ENCODE results near the gene PDLIM7.
"Not testable (repeated sequence)": the region's sequence is repeated elsewhere in the genome, so short reads cannot be mapped to it uniquely, and the experiment has no call there.

Gene PDLIM7

GRCh38 chr5:177497292-177498012 is at the start of gene PDLIM7:
Gene PDLIM7 (minus strand): TSS chr5:177497604. CDS start chr5:177496512, 1,092 bp downstream.
- Histone ChIP-seq H3K9me3 (ENCODE audit: control insufficient read depth, insufficient read depth, low read length) (no peaks in the 10 kb centered on the region), H3K4me3 (ENCODE audit: low read depth, low read length) (peak within 1 kb of the TSS; percentile 70), H3K36me3 (ENCODE audit: control insufficient read depth, insufficient read depth, low read length) (peaks cover 4% of the 10 kb centered on the region), H3K9ac (ENCODE audit: low read depth, low read length) (peak within 1 kb of the TSS; percentile 91), H3K27me3 (ENCODE audit: control insufficient read depth, insufficient read depth, low read length) (peaks cover 12% of the 10 kb centered on the region), H3K4me1 (ENCODE audit: control insufficient read depth, insufficient read depth, low read length) (peaks cover 24% of the 10 kb centered on the region)

GRCh38 chr5:177546258-177546741 is 48.9 kb upstream of the PDLIM7 start:
- no peaks in the 10 kb centered on the region for H3K36me3 ChIP-seq (ENCODE audit: control insufficient read depth, insufficient read depth, low read length)
- H3K9ac ChIP-seq (ENCODE audit: low read depth, low read length) = no peak overlapping the region
- no peak overlapping the region for H3K4me3 ChIP-seq (ENCODE audit: low read depth, low read length)
- H3K9me3 ChIP-seq (ENCODE audit: control insufficient read depth, insufficient read depth, low read length) = no peaks in the 10 kb centered on the region
- H3K27me3 ChIP-seq (ENCODE audit: control insufficient read depth, insufficient read depth, low read length) = no peaks in the 10 kb centered on the region
- H3K4me1 ChIP-seq (ENCODE audit: control insufficient read depth, insufficient read depth, low read length) = no peaks in the 10 kb centered on the region

- Histone ChIP-seq H3K9me3 (ENCODE audit: control insufficient read depth, insufficient read depth, low read length) (no peaks in the 10 kb centered on the region), H3K4me1 (ENCODE audit: control insufficient read depth, insufficient read depth, low read length) (no peaks in the 10 kb centered on the region), H3K4me3 (ENCODE audit: low read depth, low read length) (no peak overlapping the region), H3K36me3 (ENCODE audit: control insufficient read depth, insufficient read depth, low read length) (no peaks in the 10 kb centered on the region), H3K27me3 (ENCODE audit: control insufficient read depth, insufficient read depth, low read length) (no peaks in the 10 kb centered on the region), H3K9ac (ENCODE audit: low read depth, low read length) (no peak overlapping the region)
Observed at GRCh38 chr5:177545487-177546257, 48.3 kb upstream of the PDLIM7 start.

- no peaks in the 10 kb centered on the region for H3K27me3 ChIP-seq (ENCODE audit: control insufficient read depth, insufficient read depth, low read length)
- no peaks in the 10 kb centered on the region for H3K9me3 ChIP-seq (ENCODE audit: control insufficient read depth, insufficient read depth, low read length)
- H3K4me1 ChIP-seq (ENCODE audit: control insufficient read depth, insufficient read depth, low read length) = no peaks in the 10 kb centered on the region
- H3K4me3 ChIP-seq (ENCODE audit: low read depth, low read length) = no peak overlapping the region
- H3K36me3 ChIP-seq (ENCODE audit: control insufficient read depth, insufficient read depth, low read length) = peaks cover 9% of the 10 kb centered on the region
- H3K9ac ChIP-seq (ENCODE audit: low read depth, low read length) = no peak overlapping the region
Observed at GRCh38 chr5:177542816-177543465, 45.5 kb upstream of the PDLIM7 start.

- Histone ChIP-seq H3K27me3 (ENCODE audit: control insufficient read depth, insufficient read depth, low read length) (no peaks in the 10 kb centered on the region), H3K4me1 (ENCODE audit: control insufficient read depth, insufficient read depth, low read length) (no peaks in the 10 kb centered on the region), H3K9me3 (ENCODE audit: control insufficient read depth, insufficient read depth, low read length) (no peaks in the 10 kb centered on the region), H3K9ac (ENCODE audit: low read depth, low read length) (no peak overlapping the region), H3K4me3 (ENCODE audit: low read depth, low read length) (no peak overlapping the region), H3K36me3 (ENCODE audit: control insufficient read depth, insufficient read depth, low read length) (peaks cover 22% of the 10 kb centered on the region)
Observed at GRCh38 chr5:177540438-177540837, 43.0 kb upstream of the PDLIM7 start.

GRCh38 chr5:177539411-177539810 is 42.0 kb upstream of the PDLIM7 start:
- Histone ChIP-seq H3K9ac (ENCODE audit: low read depth, low read length) (no peak overlapping the region), H3K9me3 (ENCODE audit: control insufficient read depth, insufficient read depth, low read length) (no peaks in the 10 kb centered on the region), H3K4me3 (ENCODE audit: low read depth, low read length) (no peak overlapping the region), H3K27me3 (ENCODE audit: control insufficient read depth, insufficient read depth, low read length) (no peaks in the 10 kb centered on the region), H3K36me3 (ENCODE audit: control insufficient read depth, insufficient read depth, low read length) (peaks cover 25% of the 10 kb centered on the region), H3K4me1 (ENCODE audit: control insufficient read depth, insufficient read depth, low read length) (no peaks in the 10 kb centered on the region)

- Histone ChIP-seq H3K9me3 (ENCODE audit: control insufficient read depth, insufficient read depth, low read length) (no peaks in the 10 kb centered on the region), H3K9ac (ENCODE audit: low read depth, low read length) (no peak overlapping the region), H3K4me1 (ENCODE audit: control insufficient read depth, insufficient read depth, low read length) (no peaks in the 10 kb centered on the region), H3K36me3 (ENCODE audit: control insufficient read depth, insufficient read depth, low read length) (peaks cover 27% of the 10 kb centered on the region), H3K27me3 (ENCODE audit: control insufficient read depth, insufficient read depth, low read length) (no peaks in the 10 kb centered on the region), H3K4me3 (ENCODE audit: low read depth, low read length) (no peak overlapping the region)
Observed at GRCh38 chr5:177538876-177539275, 41.5 kb upstream of the PDLIM7 start.

- Histone ChIP-seq H3K9ac (ENCODE audit: low read depth, low read length) (no peak overlapping the region), H3K27me3 (ENCODE audit: control insufficient read depth, insufficient read depth, low read length) (no peaks in the 10 kb centered on the region), H3K36me3 (ENCODE audit: control insufficient read depth, insufficient read depth, low read length) (peaks cover 31% of the 10 kb centered on the region), H3K4me3 (ENCODE audit: low read depth, low read length) (no peak overlapping the region), H3K9me3 (ENCODE audit: control insufficient read depth, insufficient read depth, low read length) (no peaks in the 10 kb centered on the region), H3K4me1 (ENCODE audit: control insufficient read depth, insufficient read depth, low read length) (no peaks in the 10 kb centered on the region)
Observed at GRCh38 chr5:177537389-177538361, 40.3 kb upstream of the PDLIM7 start.

- Histone ChIP-seq H3K9me3 (ENCODE audit: control insufficient read depth, insufficient read depth, low read length) (no peaks in the 10 kb centered on the region), H3K4me3 (ENCODE audit: low read depth, low read length) (no peak overlapping the region), H3K27me3 (ENCODE audit: control insufficient read depth, insufficient read depth, low read length) (no peaks in the 10 kb centered on the region), H3K36me3 (ENCODE audit: control insufficient read depth, insufficient read depth, low read length) (peaks cover 43% of the 10 kb centered on the region), H3K9ac (ENCODE audit: low read depth, low read length) (no peak overlapping the region), H3K4me1 (ENCODE audit: control insufficient read depth, insufficient read depth, low read length) (no peaks in the 10 kb centered on the region)
Observed at GRCh38 chr5:177536386-177536785, 39.0 kb upstream of the PDLIM7 start.

- H3K9me3 ChIP-seq (ENCODE audit: control insufficient read depth, insufficient read depth, low read length) = no peaks in the 10 kb centered on the region
- H3K4me3 ChIP-seq (ENCODE audit: low read depth, low read length) = no peak overlapping the region
- no peaks in the 10 kb centered on the region for H3K27me3 ChIP-seq (ENCODE audit: control insufficient read depth, insufficient read depth, low read length)
- no peak overlapping the region for H3K9ac ChIP-seq (ENCODE audit: low read depth, low read length)
- H3K36me3 ChIP-seq (ENCODE audit: control insufficient read depth, insufficient read depth, low read length) = peaks cover 55% of the 10 kb centered on the region
- H3K4me1 ChIP-seq (ENCODE audit: control insufficient read depth, insufficient read depth, low read length) = no peaks in the 10 kb centered on the region
Observed at GRCh38 chr5:177535125-177535524, 37.7 kb upstream of the PDLIM7 start.

GRCh38 chr5:177534433-177534832 is 37.0 kb upstream of the PDLIM7 start:
- peaks cover 61% of the 10 kb centered on the region for H3K36me3 ChIP-seq (ENCODE audit: control insufficient read depth, insufficient read depth, low read length)

More at GRCh38 chr5:177534433-177534832, 37.0 kb upstream of the PDLIM7 start:
- H3K27me3 ChIP-seq (ENCODE audit: control insufficient read depth, insufficient read depth, low read length); H3K9ac ChIP-seq (ENCODE audit: low read depth, low read length); H3K9me3 ChIP-seq (ENCODE audit: control insufficient read depth, insufficient read depth, low read length); H3K4me3 ChIP-seq (ENCODE audit: low read depth, low read length); H3K4me1 ChIP-seq (ENCODE audit: control insufficient read depth, insufficient read depth, low read length): not testable (repeated sequence)
